Esophagus muscularis mucosa (tissue), 4 donors: ENCODE results near the gene MYOM3. TPM values are rescaled to one million over a fixed set of nuclear protein-coding genes. Genes with fewer than 3 reads are reported as not detected.

Source experiments
- DNase-seq: peaks from one replicate; pipeline ENCODE4 v3.0.0-alpha.2; 2017; ENCODE audit errors: extremely low spot score
- H3K27ac ChIP-seq, 4 donors: fragments of 200-600 bp; sonication (generic); replicated peaks in 1 of 4; 1 replicate in 3 of 4; 2 replicates in 1 of 4; pipeline ENCODE4 v1.5.1; 2016 to 2019; ENCODE audit warnings: mild to moderate bottlenecking in 1 of 4
- H3K27me3 ChIP-seq, 4 donors: fragments of 200-600 bp; sonication (generic); one replicate each; pipeline versions ENCODE4 v1.5.1 to v1.6.0; 2016 to 2019
- H3K36me3 ChIP-seq, 4 donors: fragments of 200-600 bp; sonication (generic); one replicate each; pipeline ENCODE4 v1.5.1; 2016 to 2019
- H3K4me1 ChIP-seq, 4 donors: fragments of 200-600 bp; sonication (generic); one replicate each; pipeline ENCODE4 v1.5.1; 2016 to 2019
- H3K4me3 ChIP-seq, 4 donors: fragments of 200-600 bp; sonication (generic); 1 replicate in 2 of 4; 2 replicates in 2 of 4; pipeline ENCODE4 v1.5.1; 2016 to 2019; ENCODE audit warnings: mild to moderate bottlenecking in 4 of 4, moderate library complexity in 1 of 4
- H3K9me3 ChIP-seq, 4 donors: fragments of 200-600 bp; sonication (generic); 1 replicate in 3 of 4; 2 replicates in 1 of 4; pipeline ENCODE4 v1.5.1; 2016 to 2019
- CTCF ChIP-seq, 3 experiments: fragments of 200-600 bp in 2 of 3; fragments of 450-650 bp in 1 of 3; sonication (generic) in 2 of 3; IDR thresholded peaks; one replicate each; pipeline ENCODE4 v1.5.1; 2017 to 2019; ENCODE audit warnings: antibody characterized with exemption in 3 of 3, mild to moderate bottlenecking in 2 of 3, moderate library complexity in 1 of 3
- EP300 ChIP-seq: sonication (generic); formaldehyde crosslinking; IDR thresholded peaks from one replicate; pipeline ENCODE4 v1.6.1; 2017; ENCODE audit warnings: antibody characterized with exemption
- POLR2A ChIP-seq: fragments of 450-650 bp; IDR thresholded peaks from one replicate; pipeline ENCODE4 v1.6.1; 2017; ENCODE audit warnings: antibody characterized with exemption, moderate library complexity, mild to moderate bottlenecking, low read depth
- POLR2AphosphoS5 ChIP-seq, 2 donors: sonication (generic); formaldehyde crosslinking; IDR thresholded peaks; one replicate each; pipeline ENCODE4 v1.6.1; 2017; ENCODE audit warnings: antibody characterized with exemption in 2 of 2
- WGBS: methylation state at CpG from one replicate; pipeline ENCODE4 v1.1.5; 2018; 5-methylcytosine and 5-hydroxymethylcytosine counted together
- intact Hi-C: fragments of 100-400 bp; cut with DNase I; formaldehyde crosslinking; loops from one replicate; pipeline ENCODE4 v1.15.1; 2023
- total RNA-seq, 4 donors: library from RNA; depleted of rRNA; stranded (reverse); fragments of >200 nt; gene quantifications; one replicate each; pipeline versions ENCODE4 v1.1.0 to v1.2.1, GENCODE V29; 2016

Gene MYOM3
- total RNA-seq, 4 donors from 2014 or later, result 0.17 to 2.5 (median 1.4) TPM

- peaks cover 0 to 9% (median 0%) of the 10 kb centered on the region in 4 donors for H3K27me3 ChIP-seq
- 98% methylated on average over 3 of the region's 9 CpGs for WGBS
- no peak overlapping the region for H3K4me3 ChIP-seq
- DNase-seq, result no peak
- no peak overlapping the region for H3K27ac ChIP-seq
- TF ChIP-seq POLR2A (no peak), POLR2AphosphoS5 (IDR thresholded peaks at IDR 0.05) (no peak), CTCF (IDR thresholded peaks at IDR 0.05) (no peak), EP300 (no peak)
- H3K9me3 ChIP-seq, result no peaks in the 10 kb centered on the region
- H3K36me3 ChIP-seq, result peaks cover 0 to 65% (median 0%) of the 10 kb centered on the region in 4 donors
- peaks cover 0 to 22% (median 15%) of the 10 kb centered on the region in 4 donors for H3K4me1 ChIP-seq
- intact Hi-C loops, result no loop called here
Observed at GRCh38 chr1:24092979-24093378, 19.0 kb downstream of the MYOM3 start.

- peaks cover 0 to 22% (median 15%) of the 10 kb centered on the region in 4 donors for H3K4me1 ChIP-seq
- 90% methylated on average over 2 of the region's 13 CpGs for WGBS
- H3K27me3 ChIP-seq, result peaks cover 0 to 9% (median 0%) of the 10 kb centered on the region in 4 donors
- no peak for DNase-seq
- no peak overlapping the region for H3K4me3 ChIP-seq
- intact Hi-C loops, result no loop called here
- TF ChIP-seq EP300 (no peak), POLR2AphosphoS5 (IDR thresholded peaks at IDR 0.05) (no peak), POLR2A (no peak), CTCF (IDR thresholded peaks at IDR 0.05) (no peak)
- H3K27ac ChIP-seq, result no peak overlapping the region
- H3K9me3 ChIP-seq, result no peaks in the 10 kb centered on the region
- H3K36me3 ChIP-seq, result peaks cover 0 to 75% (median 0%) of the 10 kb centered on the region in 4 donors
Observed at GRCh38 chr1:24091971-24092482, 19.9 kb downstream of the MYOM3 start.

GRCh38 chr1:24090736-24091135, 21.2 kb downstream of the MYOM3 start:
- intact Hi-C loops, result no loop called here
- peaks cover 0 to 9% (median 0%) of the 10 kb centered on the region in 4 donors for H3K27me3 ChIP-seq
- H3K27ac ChIP-seq, result no peak overlapping the region
- TF ChIP-seq EP300 (no peak), POLR2A (no peak), CTCF (IDR thresholded peaks at IDR 0.05) (no peak), POLR2AphosphoS5 (IDR thresholded peaks at IDR 0.05) (no peak)
- WGBS, result 83% methylated on average over 1 of the region's 11 CpGs
- H3K9me3 ChIP-seq, result no peaks in the 10 kb centered on the region
- peaks cover 0 to 11% (median 5%) of the 10 kb centered on the region in 4 donors for H3K4me1 ChIP-seq
- no peak overlapping the region for H3K4me3 ChIP-seq
- DNase-seq, result no peak
- peaks cover 0 to 88% (median 0%) of the 10 kb centered on the region in 4 donors for H3K36me3 ChIP-seq

GRCh38 chr1:24089743-24090555, 22.0 kb downstream of the MYOM3 start:
- H3K36me3 ChIP-seq, result peaks cover 0 to 93% (median 0%) of the 10 kb centered on the region in 4 donors
- peaks cover 0 to 11% (median 4%) of the 10 kb centered on the region in 4 donors for H3K4me1 ChIP-seq
- TF ChIP-seq POLR2AphosphoS5 (IDR thresholded peaks at IDR 0.05) (no peak), EP300 (no peak), POLR2A (no peak), CTCF (IDR thresholded peaks at IDR 0.05) (no peak)
- H3K9me3 ChIP-seq, result no peaks in the 10 kb centered on the region
- DNase-seq, result no peak
- intact Hi-C loops, result no loop called here
- no peak overlapping the region for H3K4me3 ChIP-seq
- H3K27ac ChIP-seq, result no peak overlapping the region
- peaks cover 0 to 9% (median 0%) of the 10 kb centered on the region in 4 donors for H3K27me3 ChIP-seq
- 86% methylated on average over 10 of the region's 14 CpGs for WGBS
